Prostate gland (tissue), 2 donors: ENCODE data around the gene ZFAND2B.

Experiments used
- CTCF ChIP-seq, 4 experiments: fragments of 200-600 bp in 2 of 4; fragments of 450-650 bp in 2 of 4; sonication (generic) in 2 of 4; IDR thresholded peaks; 1 replicate in 3 of 4; 2 replicates in 1 of 4; pipeline ENCODE4 v1.5.1; 2016 to 2019; ENCODE audit warnings: antibody characterized with exemption in 4 of 4, mild to moderate bottlenecking in 2 of 4, moderate library complexity in 2 of 4
- POLR2A ChIP-seq: fragments of 450-650 bp; IDR thresholded peaks from one replicate; pipeline ENCODE4 v1.6.1; 2016; ENCODE audit warnings: antibody characterized with exemption, mild to moderate bottlenecking

- TF ChIP-seq POLR2A (peak; percentile 78), CTCF (IDR thresholded peaks at IDR 0.05) (peak in 2 of 4 experiments; percentile 10 to 33)
These were observed 38.7 kb downstream of the ZFAND2B start, which contains the start of the genes GLB1L and STK16 for GRCh38 chr2:219245148-219245898.
